K562 (cell line): Measurements from ENCODE around the gene KATNAL2. TPM values are rescaled to one million over a fixed set of nuclear protein-coding genes. Genes with fewer than 3 reads are reported as not detected.

Experiments
- ATAC-seq: fragments of 200-7000 bp; cut with Tn5 transposase; 3 replicates; pipeline ENCODE4 v1.9.1; 2020; ENCODE audit warnings: moderate library complexity
- BruUV-seq: library from RNA; stranded (reverse); fragments of 400-500 nt; replicated peaks from 2 replicates; lab custom pipeline; 2021; lab: Mats Ljungman, UMichigan
- CTCF ChIA-PET: fragments of 300-600 bp; formaldehyde crosslinking; extraction: SDS; loops from one replicate; lab custom pipeline; 2021; ENCODE audit warnings: low intra/inter-chr PET ratio; lab: Yijun Ruan, JAX
- POLR2A ChIA-PET: fragments of 300-600, 350-650 bp; sonication (Branson Sonifier 250); formaldehyde crosslinking; extraction: SDS; loops from one replicate; lab custom pipeline; 2021; ENCODE audit warnings: antibody characterized with exemption, inconsistent platforms; lab: Yijun Ruan, JAX
- DNase-seq, 4 experiments: peaks; one replicate each; pipeline versions ENCODE4 v3.0.0 to v3.0.0-alpha.2; 2011 to 2018; ENCODE audit warnings: low spot score in 3 of 4, mixed read lengths in 3 of 4; ENCODE audit errors: extremely low read depth in 1 of 4
- FAIRE-seq: peaks from 2 replicates; lab custom pipeline; 2011; peaks lifted over from hg19 to GRCh38; lab: Jason Lieb, UNC
- H2AFZ ChIP-seq: 2 replicates; pipeline ENCODE4 v1.6.0; 2011; ENCODE audit warnings: low read depth, low read length, control low read depth, inconsistent platforms
- H3K27ac ChIP-seq: fragments of 200-600 bp; 3 replicates; pipeline ENCODE4 v1.8.0; 2011; ENCODE audit warnings: low read depth, mild to moderate bottlenecking, control low read depth, inconsistent platforms, low read length, moderate library complexity, mixed read lengths; ENCODE audit errors: extremely low read depth
- H3K27me3 ChIP-seq, 2 experiments: fragments of 300-600 bp in 1 of 2; 2 replicates in 1 of 2; 3 replicates in 1 of 2; pipeline versions ENCODE4 v1.6.0 to v1.8.0; 2011; ENCODE audit warnings: inconsistent platforms in 2 of 2, low read length in 2 of 2, mild to moderate bottlenecking in 1 of 2, mixed read lengths in 1 of 2, moderate library complexity in 1 of 2; ENCODE audit not compliant: control insufficient read depth in 2 of 2, insufficient read depth in 2 of 2
- H3K36me3 ChIP-seq: fragments of 300-600 bp; 3 replicates; pipeline ENCODE4 v1.8.0; 2011; ENCODE audit warnings: mild to moderate bottlenecking, low read length, inconsistent platforms; ENCODE audit not compliant: control insufficient read depth, insufficient read depth
- H3K4me1 ChIP-seq, 2 experiments: fragments of 200-600 bp in 1 of 2; replicated peaks in 1 of 2; 2 replicates in 1 of 2; 3 replicates in 1 of 2; pipeline versions ENCODE4 v1.5.1 to v1.8.0; 2011; ENCODE audit warnings: inconsistent platforms in 2 of 2, low read length in 2 of 2, mild to moderate bottlenecking in 1 of 2, mixed read lengths in 1 of 2, moderate library complexity in 1 of 2; ENCODE audit not compliant: control insufficient read depth in 2 of 2, insufficient read depth in 2 of 2
- H3K4me2 ChIP-seq: 2 replicates; pipeline ENCODE4 v1.6.1; 2011; ENCODE audit warnings: low read length, control low read depth, inconsistent platforms, mixed read lengths; ENCODE audit not compliant: insufficient read depth
- H3K4me3 ChIP-seq: fragments of 200-600 bp; sonication (generic), shearing (Covaris generic); 2 replicates; pipeline ENCODE4 v1.5.1; 2016; ENCODE audit warnings: control low read depth, inconsistent platforms
- H3K79me2 ChIP-seq: fragments of 200-600 bp; 3 replicates; pipeline ENCODE4 v1.8.0; 2011; ENCODE audit warnings: low read length, inconsistent platforms; ENCODE audit not compliant: control insufficient read depth, insufficient read depth
- H3K9ac ChIP-seq, 2 experiments: 2 replicates each; pipeline versions ENCODE4 v1.6.0 to v1.6.1; 2011; ENCODE audit warnings: low read depth in 2 of 2, low read length in 2 of 2, control low read depth in 1 of 2, inconsistent platforms in 1 of 2, mild to moderate bottlenecking in 1 of 2, mixed read lengths in 1 of 2; ENCODE audit not compliant: insufficient read depth in 1 of 2
- H3K9me1 ChIP-seq: one replicate; pipeline ENCODE4 v1.6.0; 2011; ENCODE audit warnings: inconsistent platforms, mild to moderate bottlenecking, low read length, moderate library complexity; ENCODE audit not compliant: control insufficient read depth, insufficient read depth
- H3K9me3 ChIP-seq: replicated peaks from 2 replicates; pipeline ENCODE4 v1.5.1; 2011; ENCODE audit warnings: low read depth, low read length, inconsistent platforms; ENCODE audit not compliant: control insufficient read depth, insufficient read depth
- H4K20me1 ChIP-seq: replicated peaks from 2 replicates; pipeline ENCODE4 v1.6.1; 2011; ENCODE audit warnings: low read length, inconsistent platforms, mixed read lengths; ENCODE audit not compliant: control insufficient read depth, insufficient read depth
- ELF2 ChIP-seq: fragments of 250-450 bp; sonication (Bioruptor Pico); IDR thresholded peaks from 2 replicates; pipeline ENCODE4 v1.5.0; 2021; ENCODE audit warnings: mild to moderate bottlenecking
- KAT2B ChIP-seq: IDR thresholded peaks from one replicate; pipeline ENCODE4 v1.6.1; 2012; ENCODE audit warnings: low read depth, mild to moderate bottlenecking, control low read depth, inconsistent platforms, low read length, moderate library complexity
- KAT7 ChIP-seq: sonication (generic); formaldehyde crosslinking; IDR thresholded peaks from 2 replicates; pipeline ENCODE4 v1.8.0; 2022; ENCODE audit warnings: missing genetic modification reagents, mild to moderate bottlenecking, borderline replicate concordance
- KLF6 ChIP-seq: fragments of 250-450 bp; sonication (Bioruptor Pico); IDR thresholded peaks from 2 replicates; pipeline ENCODE4 v1.4.0; 2020; ENCODE audit warnings: mild to moderate bottlenecking, moderate library complexity, borderline replicate concordance
- RBM25 ChIP-seq: fragments of 200-400 bp; formaldehyde crosslinking; IDR thresholded peaks from 2 replicates; pipeline ENCODE4 v1.6.1; 2018; ENCODE audit warnings: low read length, low read depth, moderate library complexity; ENCODE audit not compliant: severe bottlenecking
- TSC22D4 ChIP-seq: fragments of 450-650 bp; IDR thresholded peaks from 2 replicates; pipeline ENCODE4 v1.6.1; 2016; ENCODE audit warnings: missing genetic modification characterization, missing biosample characterization, control low read depth
- WGBS: fragments of 100-300 bp; shearing (Covaris generic); methylation state at CpG from one replicate; pipeline ENCODE4 v1.1.6; 2016; ENCODE audit warnings: low coverage, mixed read lengths; ENCODE audit not compliant: insufficient coverage; ENCODE audit errors: missing lambda C conversion rate; 5-methylcytosine and 5-hydroxymethylcytosine counted together
- in situ Hi-C: fragments of 300-500 bp; cut with MboI; formaldehyde crosslinking; loops from 4 replicates; pipeline ENCODE4 v1.15.0; 2018; ENCODE audit warnings: inconsistent platforms, mixed read lengths
- intact Hi-C: fragments of 100-400 bp; cut with micrococcal nuclease; formaldehyde crosslinking; loops from 2 replicates; pipeline ENCODE4 v1.14.2; 2022
- polyA plus RNA-seq, 8 experiments: library from polyadenylated mRNA; depleted of rRNA in 4 of 8; stranded (reverse) in 5 of 8; unstranded in 3 of 8; fragments of >200 nt; fragmentation: Nextera tagmentation in 2 of 8; fragmentation: Illumina TruSeq in 1 of 8; extraction: Ambion mirVana in 2 of 8; extraction: Trizol in 1 of 8; gene quantifications; 2 replicates each; pipeline versions ENCODE4 v1.2.1 to v1.2.3, GENCODE V29; 2011 to 2014; ENCODE audit warnings: inconsistent platforms in 1 of 8, missing spikeins in 1 of 8
- total RNA-seq, 7 experiments: library from RNA; depleted of rRNA in 6 of 7; stranded (reverse); fragments of >200 nt in 6 of 7; fragmentation: Illumina TruSeq in 2 of 7; extraction: Trizol in 2 of 7; gene quantifications; 2 replicates each; pipeline versions ENCODE4 v1.2.1 to v1.2.3, GENCODE V29; 2011 to 2021; ENCODE audit warnings: low replicate concordance in 1 of 7
- TF ChIP-seq, protein P1 (sequence below), 2 experiments: fragments of 450-650 bp in 1 of 2; IDR thresholded peaks; 2 replicates each; pipeline ENCODE4 v1.6.1; 2011 to 2017; ENCODE audit warnings: low read depth in 2 of 2, antibody characterized with exemption in 1 of 2, borderline replicate concordance in 1 of 2, low read length in 1 of 2, mild to moderate bottlenecking in 1 of 2, mixed read lengths in 1 of 2; ENCODE audit not compliant: control insufficient read depth in 1 of 2
- TF ChIP-seq, protein P2 (sequence below): fragments of 250-450 bp; sonication (Bioruptor Pico); IDR thresholded peaks from 2 replicates; pipeline ENCODE4 v1.4.0; 2020; ENCODE audit warnings: mild to moderate bottlenecking, moderate library complexity
- TF ChIP-seq, protein P3 (sequence below): fragments of 150-350 bp; conservative IDR thresholded peaks from 2 replicates; pipeline ENCODE4 v1.6.1; 2014; ENCODE audit warnings: low read length

Gene KATNAL2
- total and polyA plus RNA-seq, 9 of the 15 experiments (the other 6 are each of a cell fraction or from before 2014, with no cell fraction given) = 0.08 to 1.2 (median 0.48) TPM

DNA sequence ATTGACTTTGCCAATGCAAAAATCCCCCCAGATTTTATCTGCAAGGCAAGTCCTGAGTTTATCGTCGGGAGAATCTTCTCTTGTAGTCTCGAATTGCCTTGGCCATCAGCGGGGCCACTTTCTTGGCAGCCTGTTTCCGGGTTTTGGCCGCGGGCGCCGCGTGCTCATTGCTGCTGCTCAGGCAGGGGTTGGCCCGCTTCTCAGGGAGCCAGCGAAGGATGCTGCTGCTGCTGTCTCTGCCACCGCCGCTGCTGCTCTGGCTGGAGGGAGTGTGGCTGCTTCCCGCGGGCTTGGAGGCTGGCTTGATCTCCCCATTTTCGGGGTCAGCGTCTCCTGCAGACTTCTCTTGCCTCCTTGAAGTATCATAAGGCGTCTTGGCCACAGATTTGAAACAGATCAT, 115.5 kb downstream of the KATNAL2 start:
- no peaks in the 10 kb centered on the region for H3K9me1 ChIP-seq
- ATAC-seq (no peak), DNase-seq (no peak), FAIRE-seq (no peak)
- H3K79me2 ChIP-seq = no peaks in the 10 kb centered on the region
- POLR2A ChIA-PET = interaction anchor here (0.7 kb wide), 1 partner anchor 379 kb away, joined by 3 read pairs; no protein-coding TSS in a partner anchor
- in situ Hi-C loops (no loop called here), intact Hi-C loops (no loop called here)
- no peak overlapping the region for H3K27ac ChIP-seq
- H3K9me3 ChIP-seq = no peaks in the 10 kb centered on the region
- peaks cover 0 to 7% of the 10 kb centered on the region in 2 experiments; a peak in 2 of 5 replicates for H3K4me1 ChIP-seq
- CTCF ChIA-PET = no interaction called here
- H3K4me3 ChIP-seq = no peak overlapping the region
- no TSS peak for BruUV-seq
- no peak overlapping the region for H3K9ac ChIP-seq
- no peak overlapping the region for H3K4me2 ChIP-seq
- H3K27me3 ChIP-seq = peaks cover 21 to 37% of the 10 kb centered on the region in 2 experiments
- H4K20me1 ChIP-seq = no peaks in the 10 kb centered on the region
- 0% methylated on average over 14 of the region's 19 CpGs for WGBS
- H2AFZ ChIP-seq = no peak overlapping the region
- H3K36me3 ChIP-seq = no peaks in the 10 kb centered on the region
- no peak for TF ChIP-seq KAT2B
- TF ChIP-seq RBM25 = no peak
- no peak for TF ChIP-seq ELF2 (CRISPR knock-in tag)
- TF ChIP-seq KAT7 (CRISPR knock-in tag) = no peak
- TF ChIP-seq, protein P1, sequence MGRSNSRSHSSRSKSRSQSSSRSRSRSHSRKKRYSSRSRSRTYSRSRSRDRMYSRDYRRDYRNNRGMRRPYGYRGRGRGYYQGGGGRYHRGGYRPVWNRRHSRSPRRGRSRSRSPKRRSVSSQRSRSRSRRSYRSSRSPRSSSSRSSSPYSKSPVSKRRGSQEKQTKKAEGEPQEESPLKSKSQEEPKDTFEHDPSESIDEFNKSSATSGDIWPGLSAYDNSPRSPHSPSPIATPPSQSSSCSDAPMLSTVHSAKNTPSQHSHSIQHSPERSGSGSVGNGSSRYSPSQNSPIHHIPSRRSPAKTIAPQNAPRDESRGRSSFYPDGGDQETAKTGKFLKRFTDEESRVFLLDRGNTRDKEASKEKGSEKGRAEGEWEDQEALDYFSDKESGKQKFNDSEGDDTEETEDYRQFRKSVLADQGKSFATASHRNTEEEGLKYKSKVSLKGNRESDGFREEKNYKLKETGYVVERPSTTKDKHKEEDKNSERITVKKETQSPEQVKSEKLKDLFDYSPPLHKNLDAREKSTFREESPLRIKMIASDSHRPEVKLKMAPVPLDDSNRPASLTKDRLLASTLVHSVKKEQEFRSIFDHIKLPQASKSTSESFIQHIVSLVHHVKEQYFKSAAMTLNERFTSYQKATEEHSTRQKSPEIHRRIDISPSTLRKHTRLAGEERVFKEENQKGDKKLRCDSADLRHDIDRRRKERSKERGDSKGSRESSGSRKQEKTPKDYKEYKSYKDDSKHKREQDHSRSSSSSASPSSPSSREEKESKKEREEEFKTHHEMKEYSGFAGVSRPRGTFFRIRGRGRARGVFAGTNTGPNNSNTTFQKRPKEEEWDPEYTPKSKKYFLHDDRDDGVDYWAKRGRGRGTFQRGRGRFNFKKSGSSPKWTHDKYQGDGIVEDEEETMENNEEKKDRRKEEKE (IDR thresholded peaks at IDR 0.05; ENCODE audit: borderline replicate concordance in 1 of 2, control insufficient read depth in 1 of 2, low read depth in 2 of 2, low read length in 1 of 2) = no peak
- TF ChIP-seq TSC22D4 (tag) = no peak
- TF ChIP-seq, protein P2, sequence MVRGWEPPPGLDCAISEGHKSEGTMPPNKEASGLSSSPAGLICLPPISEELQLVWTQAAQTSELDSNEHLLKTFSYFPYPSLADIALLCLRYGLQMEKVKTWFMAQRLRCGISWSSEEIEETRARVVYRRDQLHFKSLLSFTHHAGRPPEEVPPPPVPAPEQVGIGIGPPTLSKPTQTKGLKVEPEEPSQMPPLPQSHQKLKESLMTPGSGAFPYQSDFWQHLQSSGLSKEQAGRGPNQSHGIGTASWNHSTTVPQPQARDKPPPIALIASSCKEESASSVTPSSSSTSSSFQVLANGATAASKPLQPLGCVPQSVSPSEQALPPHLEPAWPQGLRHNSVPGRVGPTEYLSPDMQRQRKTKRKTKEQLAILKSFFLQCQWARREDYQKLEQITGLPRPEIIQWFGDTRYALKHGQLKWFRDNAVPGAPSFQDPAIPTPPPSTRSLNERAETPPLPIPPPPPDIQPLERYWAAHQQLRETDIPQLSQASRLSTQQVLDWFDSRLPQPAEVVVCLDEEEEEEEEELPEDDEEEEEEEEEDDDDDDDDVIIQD (CRISPR knock-in tag) = no peak
- TF ChIP-seq, protein P3, sequence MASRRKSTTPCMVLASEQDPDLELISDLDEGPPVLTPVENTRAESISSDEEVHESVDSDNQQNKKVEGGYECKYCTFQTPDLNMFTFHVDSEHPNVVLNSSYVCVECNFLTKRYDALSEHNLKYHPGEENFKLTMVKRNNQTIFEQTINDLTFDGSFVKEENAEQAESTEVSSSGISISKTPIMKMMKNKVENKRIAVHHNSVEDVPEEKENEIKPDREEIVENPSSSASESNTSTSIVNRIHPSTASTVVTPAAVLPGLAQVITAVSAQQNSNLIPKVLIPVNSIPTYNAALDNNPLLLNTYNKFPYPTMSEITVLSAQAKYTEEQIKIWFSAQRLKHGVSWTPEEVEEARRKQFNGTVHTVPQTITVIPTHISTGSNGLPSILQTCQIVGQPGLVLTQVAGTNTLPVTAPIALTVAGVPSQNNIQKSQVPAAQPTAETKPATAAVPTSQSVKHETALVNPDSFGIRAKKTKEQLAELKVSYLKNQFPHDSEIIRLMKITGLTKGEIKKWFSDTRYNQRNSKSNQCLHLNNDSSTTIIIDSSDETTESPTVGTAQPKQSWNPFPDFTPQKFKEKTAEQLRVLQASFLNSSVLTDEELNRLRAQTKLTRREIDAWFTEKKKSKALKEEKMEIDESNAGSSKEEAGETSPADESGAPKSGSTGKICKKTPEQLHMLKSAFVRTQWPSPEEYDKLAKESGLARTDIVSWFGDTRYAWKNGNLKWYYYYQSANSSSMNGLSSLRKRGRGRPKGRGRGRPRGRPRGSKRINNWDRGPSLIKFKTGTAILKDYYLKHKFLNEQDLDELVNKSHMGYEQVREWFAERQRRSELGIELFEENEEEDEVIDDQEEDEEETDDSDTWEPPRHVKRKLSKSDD = no peak
- TF ChIP-seq KLF6 (CRISPR knock-in tag) = no peak
